AG04450 (cell line): ENCODE measurements around the gene BLOC1S5. TPM values are rescaled to one million over a fixed set of nuclear protein-coding genes. Genes with fewer than 3 reads are reported as not detected.

Source experiments
- CTCF ChIA-PET: fragments of 300-600, 350-600 bp; formaldehyde crosslinking; extraction: SDS; loops from one replicate; lab custom pipeline; 2022; ENCODE audit warnings: antibody characterized with exemption, inconsistent platforms; lab: Charles Lee
- POLR2A ChIA-PET: fragments of 350-600 bp; formaldehyde crosslinking; extraction: SDS; loops from one replicate; lab custom pipeline; 2021; ENCODE audit warnings: antibody characterized with exemption, inconsistent platforms; lab: Yijun Ruan, JAX
- DNase-seq: peaks from one replicate; pipeline ENCODE4 v3.0.0-alpha.2; 2011; ENCODE audit warnings: low read depth, low spot score
- H3K27ac ChIP-seq: one replicate; pipeline ENCODE4 v1.5.1; 2012; ENCODE audit warnings: low read depth, low read length, control low read depth
- H3K27me3 ChIP-seq: one replicate; pipeline ENCODE4 v1.6.0; 2012; ENCODE audit warnings: low read length; ENCODE audit not compliant: control insufficient read depth, insufficient read depth
- H3K4me3 ChIP-seq: 2 replicates; pipeline ENCODE4 v1.5.1; 2011; ENCODE audit warnings: mild to moderate bottlenecking, low read depth, low read length, control low read depth
- H3K9me3 ChIP-seq: 2 replicates; pipeline ENCODE4 v1.5.1; 2012; ENCODE audit warnings: low read length; ENCODE audit not compliant: control insufficient read depth, insufficient read depth
- polyA plus RNA-seq: library from polyadenylated mRNA; depleted of rRNA; stranded (reverse); fragments of >200 nt; gene quantifications from 2 replicates; pipeline ENCODE4 v1.2.3, GENCODE V29; 2011
- TF ChIP-seq, protein P1 (sequence below): IDR thresholded peaks from 2 replicates; pipeline ENCODE4 v1.5.1; 2011; ENCODE audit warnings: low read depth, low read length, control low read depth, inconsistent platforms

The BLOC1S5 gene
- polyA plus RNA-seq, 1 experiment, result 15.1 TPM

DNA sequence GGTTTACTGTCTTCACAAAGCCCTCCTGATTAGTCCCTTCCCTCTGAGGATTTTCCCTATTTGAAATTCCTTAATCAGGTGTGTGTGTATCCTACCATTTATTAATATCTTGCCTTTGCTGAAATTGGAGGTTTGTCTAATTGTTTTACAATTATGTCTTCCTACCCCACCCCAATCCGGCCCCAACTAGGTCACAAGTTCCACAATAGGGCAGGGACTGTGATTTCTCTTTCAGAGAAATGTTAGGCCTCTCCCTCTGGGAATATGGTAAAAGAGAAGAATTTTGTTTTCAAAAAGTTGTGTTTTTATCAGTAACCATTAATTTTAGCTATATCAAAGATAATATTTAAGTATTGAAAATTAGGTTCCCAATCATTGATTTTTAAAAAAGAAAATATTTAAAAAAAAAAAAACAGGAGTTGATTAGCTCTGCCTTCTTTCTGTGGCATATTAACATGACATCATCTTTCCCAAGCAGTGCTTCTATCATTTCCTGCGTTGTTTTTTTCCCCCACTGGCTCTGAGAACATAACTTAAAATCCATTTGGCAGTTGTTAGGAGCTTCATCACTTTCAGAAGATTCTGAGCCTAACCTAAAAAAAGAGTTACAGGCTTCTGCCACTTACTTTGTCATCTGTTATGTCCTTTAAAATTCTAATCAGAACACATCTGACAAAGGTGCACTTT, 36.1 kb downstream of the BLOC1S5 start:
- ChIA-PET CTCF (interaction anchor here (0.9 kb wide), 1 partner anchor 31 kb away, joined by 3 read pairs; no protein-coding TSS in a partner anchor), POLR2A (no interaction called here)
- no peaks in the 10 kb centered on the region for H3K27me3 ChIP-seq
- no peaks in the 10 kb centered on the region for H3K9me3 ChIP-seq
- no peak for DNase-seq
- TF ChIP-seq, protein P1, sequence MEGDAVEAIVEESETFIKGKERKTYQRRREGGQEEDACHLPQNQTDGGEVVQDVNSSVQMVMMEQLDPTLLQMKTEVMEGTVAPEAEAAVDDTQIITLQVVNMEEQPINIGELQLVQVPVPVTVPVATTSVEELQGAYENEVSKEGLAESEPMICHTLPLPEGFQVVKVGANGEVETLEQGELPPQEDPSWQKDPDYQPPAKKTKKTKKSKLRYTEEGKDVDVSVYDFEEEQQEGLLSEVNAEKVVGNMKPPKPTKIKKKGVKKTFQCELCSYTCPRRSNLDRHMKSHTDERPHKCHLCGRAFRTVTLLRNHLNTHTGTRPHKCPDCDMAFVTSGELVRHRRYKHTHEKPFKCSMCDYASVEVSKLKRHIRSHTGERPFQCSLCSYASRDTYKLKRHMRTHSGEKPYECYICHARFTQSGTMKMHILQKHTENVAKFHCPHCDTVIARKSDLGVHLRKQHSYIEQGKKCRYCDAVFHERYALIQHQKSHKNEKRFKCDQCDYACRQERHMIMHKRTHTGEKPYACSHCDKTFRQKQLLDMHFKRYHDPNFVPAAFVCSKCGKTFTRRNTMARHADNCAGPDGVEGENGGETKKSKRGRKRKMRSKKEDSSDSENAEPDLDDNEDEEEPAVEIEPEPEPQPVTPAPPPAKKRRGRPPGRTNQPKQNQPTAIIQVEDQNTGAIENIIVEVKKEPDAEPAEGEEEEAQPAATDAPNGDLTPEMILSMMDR, result no peak
- H3K4me3 ChIP-seq, result no peak overlapping the region
- H3K27ac ChIP-seq, result no peak overlapping the region

DNA sequence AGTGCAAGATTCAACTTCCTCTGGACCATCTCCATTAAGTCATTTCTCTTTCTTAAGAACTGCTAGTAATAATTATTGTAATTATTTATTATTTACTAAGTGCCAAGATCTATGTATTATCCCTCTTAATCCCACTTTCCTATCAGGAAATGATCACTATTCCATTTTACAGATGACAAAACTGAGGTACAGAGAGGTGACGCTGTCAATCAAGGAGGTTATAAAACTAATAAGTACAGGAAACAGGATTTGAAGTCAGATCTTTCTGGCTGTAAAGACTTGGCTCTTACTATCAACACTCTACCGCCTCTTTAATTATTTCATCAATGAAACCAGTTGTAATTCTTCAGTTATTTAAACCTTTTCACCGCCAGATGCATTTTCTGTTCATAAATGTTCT, 37.4 kb downstream of the BLOC1S5 start:
- no peaks in the 10 kb centered on the region for H3K9me3 ChIP-seq
- H3K27me3 ChIP-seq, result no peaks in the 10 kb centered on the region
- ChIA-PET POLR2A (no interaction called here), CTCF (no interaction called here)
- no peak overlapping the region for H3K4me3 ChIP-seq
- H3K27ac ChIP-seq, result no peak overlapping the region
- DNase-seq, result no peak
- TF ChIP-seq, protein P1, result no peak

DNA sequence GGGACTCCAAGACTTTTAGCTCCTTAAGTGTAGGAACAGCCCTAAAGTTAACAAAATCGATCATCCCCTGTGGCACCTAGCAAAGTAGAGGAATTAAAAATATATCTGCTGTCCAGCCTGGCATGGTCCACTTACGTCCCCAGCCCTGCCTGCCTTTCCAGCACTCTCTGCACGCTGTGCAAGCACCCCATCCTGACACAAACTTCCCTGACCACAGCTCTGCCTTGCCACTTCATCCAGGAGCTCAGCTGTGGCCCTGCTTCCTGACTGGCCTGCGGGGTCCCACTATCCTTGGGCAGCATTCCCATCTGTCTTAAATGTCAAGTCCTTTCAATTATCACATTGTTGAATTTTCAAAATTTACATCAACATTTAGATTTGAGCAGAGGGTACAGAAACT, 39.0 kb downstream of the BLOC1S5 start:
- no peaks in the 10 kb centered on the region for H3K27me3 ChIP-seq
- CTCF ChIA-PET, result no interaction called here
- DNase-seq, result no peak
- no peak overlapping the region for H3K4me3 ChIP-seq
- TF ChIP-seq, protein P1, result no peak
- POLR2A ChIA-PET, result no interaction called here
- H3K27ac ChIP-seq, result no peak overlapping the region
- H3K9me3 ChIP-seq, result no peaks in the 10 kb centered on the region

DNA sequence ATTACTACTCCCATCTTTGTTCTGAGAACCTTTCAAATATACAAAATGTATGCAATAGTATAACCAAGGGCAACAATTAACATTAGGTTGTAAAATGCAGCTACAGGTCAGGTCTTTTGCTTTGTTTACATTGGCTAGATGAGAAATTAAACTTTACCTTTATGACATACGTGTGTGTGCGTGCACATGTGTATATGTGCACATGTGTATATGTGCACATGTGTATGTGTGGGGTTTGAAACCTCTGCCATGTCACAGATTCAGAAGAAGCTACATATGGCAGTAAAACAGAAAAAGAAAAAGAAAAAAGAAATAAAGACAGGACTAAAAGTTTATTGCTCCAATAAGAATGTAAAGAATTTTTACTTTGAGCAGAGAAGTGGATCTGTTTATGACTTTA, 40.6 kb downstream of the BLOC1S5 start:
- POLR2A ChIA-PET, result interaction anchor here (0.7 kb wide), 1 partner anchor 94 kb away, joined by 4 read pairs; no protein-coding TSS in a partner anchor
- H3K27ac ChIP-seq, result no peak overlapping the region
- TF ChIP-seq, protein P1, result no peak

DNA sequence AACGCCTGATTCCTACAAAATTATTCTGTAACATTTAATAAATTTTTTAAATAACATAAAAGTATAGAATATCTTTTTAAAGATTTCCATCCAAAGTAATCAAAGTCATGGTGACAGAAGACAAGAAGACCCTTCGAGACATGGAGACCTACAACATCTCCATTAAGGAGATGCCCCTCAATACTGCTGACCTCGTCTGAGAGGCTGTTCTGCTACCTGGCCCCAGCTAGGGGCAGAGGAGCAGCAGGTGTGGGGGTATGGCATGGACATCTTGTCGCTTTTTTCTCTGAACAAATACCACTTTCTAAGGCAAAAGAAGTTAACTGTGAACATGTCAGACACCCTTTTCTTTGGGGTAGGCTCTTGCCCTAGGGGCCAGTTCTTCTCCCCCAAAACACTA, 44.1 kb downstream of the BLOC1S5 start:
- Histone ChIP-seq H3K27me3 (no peaks in the 10 kb centered on the region), H3K4me3 (no peak overlapping the region), H3K27ac (no peak overlapping the region), H3K9me3 (no peaks in the 10 kb centered on the region)
- TF ChIP-seq, protein P1, result no peak
- DNase-seq, result no peak
- CTCF ChIA-PET, result no interaction called here
- POLR2A ChIA-PET, result no interaction called here

More for the DNA sequence above, 40.6 kb downstream of the BLOC1S5 start:
- Histone ChIP-seq H3K4me3 (no peak overlapping the region), H3K9me3 (no peaks in the 10 kb centered on the region), H3K27me3 (no peaks in the 10 kb centered on the region)
- DNase-seq, result no peak
- CTCF ChIA-PET, result interaction anchor here (0.6 kb wide), 1 partner anchor 1371 kb away, joined by 3 read pairs; no protein-coding TSS in a partner anchor
